B cell (primary cell): ENCODE results near the gene APCDD1. TPM values are rescaled to one million over a fixed set of nuclear protein-coding genes. Genes with fewer than 3 reads are reported as not detected.

Source experiments
- ATAC-seq: fragments of 200-7000 bp; cut with Tn5 transposase; one replicate; pipeline ENCODE4 v1.10.0; 2021; ENCODE audit warnings: low read depth, mild to moderate bottlenecking, moderate number of reproducible peaks, moderate library complexity
- CTCF ChIA-PET: fragments of 350-600 bp; sonication (Branson Sonifier 250); formaldehyde crosslinking; loops from one replicate; lab custom pipeline; 2021; ENCODE audit warnings: antibody characterized with exemption, inconsistent platforms; lab: Charles Lee
- POLR2A ChIA-PET: fragments of 350-600 bp; sonication (Branson Sonifier 250); formaldehyde crosslinking; loops from one replicate; lab custom pipeline; 2021; ENCODE audit warnings: antibody characterized with exemption; lab: Charles Lee
- DNase-seq: peaks from one replicate; pipeline ENCODE4 v3.0.0; 2013
- H2AFZ ChIP-seq: 2 replicates; pipeline ENCODE4 v1.6.1; 2012; ENCODE audit warnings: mild to moderate bottlenecking, low read depth, low read length; ENCODE audit not compliant: insufficient read depth, poor library complexity, severe bottlenecking
- H3K27ac ChIP-seq, 2 donors: 1 replicate in 1 of 2; 2 replicates in 1 of 2; pipeline ENCODE4 v1.5.1; 2012 to 2013; ENCODE audit warnings: low read length in 2 of 2, mild to moderate bottlenecking in 2 of 2, moderate library complexity in 1 of 2
- H3K27me3 ChIP-seq, 4 experiments: fragments of 200-600 bp in 1 of 4; sonication (generic) in 1 of 4; replicated peaks in 1 of 4; 1 replicate in 2 of 4; 2 replicates in 2 of 4; pipeline versions ENCODE4 v1.6.1 to v1.7.0; 2013 to 2016; ENCODE audit warnings: low read length in 3 of 4, mild to moderate bottlenecking in 2 of 4, mixed read lengths in 1 of 4, moderate library complexity in 1 of 4; ENCODE audit not compliant: insufficient read depth in 4 of 4, control insufficient read depth in 3 of 4; ENCODE audit errors: control extremely low read depth in 1 of 4
- H3K36me3 ChIP-seq, 2 experiments: replicated peaks in 1 of 2; 1 replicate in 1 of 2; 2 replicates in 1 of 2; pipeline versions ENCODE4 v1.6.1 to v1.7.1; 2013; ENCODE audit warnings: low read length in 1 of 2; ENCODE audit not compliant: insufficient read depth in 2 of 2, control insufficient read depth in 1 of 2; ENCODE audit errors: control extremely low read depth in 1 of 2, extremely low read depth in 1 of 2
- H3K4me1 ChIP-seq, 2 donors: fragments of 200-600 bp in 1 of 2; sonication (generic) in 1 of 2; 1 replicate in 1 of 2; 2 replicates in 1 of 2; pipeline versions ENCODE4 v1.5.1 to v1.6.1; 2013 to 2017; ENCODE audit warnings: low read length in 2 of 2; ENCODE audit not compliant: control insufficient read depth in 2 of 2, insufficient read depth in 2 of 2
- H3K4me2 ChIP-seq: replicated peaks from 2 replicates; pipeline ENCODE3; 2012; ENCODE audit warnings: mild to moderate bottlenecking, low read depth, low read length; ENCODE audit not compliant: poor library complexity, severe bottlenecking
- H3K4me3 ChIP-seq, 5 experiments: fragments of 200-600 bp in 1 of 5; sonication (generic) in 1 of 5; 1 replicate in 3 of 5; 2 replicates in 2 of 5; pipeline versions ENCODE4 v1.5.1 to v1.7.0; 2011 to 2016; ENCODE audit warnings: low read length in 4 of 5, mild to moderate bottlenecking in 4 of 5, low read depth in 2 of 5, control low read depth in 1 of 5, moderate library complexity in 1 of 5; ENCODE audit not compliant: insufficient read depth in 1 of 5; ENCODE audit errors: control extremely low read depth in 1 of 5, extremely low read depth in 1 of 5
- H3K79me2 ChIP-seq: fragments of 200-600 bp; sonication (generic); one replicate; pipeline ENCODE4 v1.6.0; 2016; ENCODE audit warnings: low read length; ENCODE audit not compliant: control insufficient read depth, insufficient read depth
- H3K9ac ChIP-seq: fragments of 200-600 bp; sonication (generic); 2 replicates; pipeline ENCODE4 v1.6.1; 2017; ENCODE audit warnings: mild to moderate bottlenecking, low read length, moderate library complexity
- H3K9me3 ChIP-seq, 3 donors: one replicate each; pipeline versions ENCODE4 v1.6.1 to v1.7.1; 2013; ENCODE audit warnings: low read length in 2 of 3; ENCODE audit not compliant: control insufficient read depth in 2 of 3, insufficient read depth in 1 of 3; ENCODE audit errors: control extremely low read depth in 1 of 3
- H4K20me1 ChIP-seq: 2 replicates; pipeline ENCODE4 v1.6.0; 2012; ENCODE audit warnings: mild to moderate bottlenecking, low read length; ENCODE audit not compliant: insufficient read depth, control insufficient read depth, poor library complexity, severe bottlenecking
- H3K27ac Mint-ChIP-seq: one replicate; pipeline ENCODE4 v1.8.0; 2021; ENCODE audit warnings: mixed read lengths
- H3K27me3 Mint-ChIP-seq: one replicate; pipeline ENCODE4 v1.8.0; 2021; ENCODE audit warnings: mixed read lengths
- H3K4me1 Mint-ChIP-seq: one replicate; pipeline ENCODE4 v1.8.0; 2021; ENCODE audit warnings: mixed read lengths
- H3K4me3 Mint-ChIP-seq: one replicate; pipeline ENCODE4 v1.8.0; 2021; ENCODE audit warnings: mixed read lengths
- H3K9me3 Mint-ChIP-seq: one replicate; pipeline ENCODE4 v1.8.0; 2022; ENCODE audit warnings: mixed read lengths; ENCODE audit not compliant: insufficient read depth
- EZH2 ChIP-seq: IDR thresholded peaks from 2 replicates; pipeline ENCODE4 v1.6.1; 2012; ENCODE audit warnings: borderline replicate concordance, low read depth, mild to moderate bottlenecking, moderate library complexity, low read length; ENCODE audit not compliant: insufficient read depth, poor library complexity, severe bottlenecking
- WGBS: methylation state at CpG from one replicate; pipeline ENCODE4 v1.1.5; 2013; ENCODE audit warnings: missing lambda C conversion rate; ENCODE audit not compliant: insufficient coverage; 5-methylcytosine and 5-hydroxymethylcytosine counted together
- intact Hi-C: fragments of 100-400 bp; cut with micrococcal nuclease; formaldehyde crosslinking; loops from one replicate; pipeline ENCODE4 v1.10.0; 2022
- polyA plus RNA-seq: library from polyadenylated mRNA; depleted of rRNA; stranded (reverse); fragments of >200 nt; gene quantifications from 2 replicates; pipeline ENCODE4 v1.2.3, GENCODE V29; 2012
- total RNA-seq, 2 donors: library from RNA; stranded (reverse); fragments of 120-200 nt in 1 of 2; gene quantifications; 1 replicate in 1 of 2; 2 replicates in 1 of 2; pipeline versions ENCODE4 v1.2.3 to v1.2.4, GENCODE V29; 2013 to 2022
- TF ChIP-seq, protein P1 (sequence below): fragments of 200-600 bp; IDR thresholded peaks from one replicate; pipeline ENCODE4 v1.8.0; 2022; ENCODE audit warnings: antibody characterized with exemption, mild to moderate bottlenecking

APCDD1 gene
- total and polyA plus RNA-seq, 2 donors (not counting 1 experiment from before 2014, with no cell fraction given): 1.0 to 1.1 TPM

DNA sequence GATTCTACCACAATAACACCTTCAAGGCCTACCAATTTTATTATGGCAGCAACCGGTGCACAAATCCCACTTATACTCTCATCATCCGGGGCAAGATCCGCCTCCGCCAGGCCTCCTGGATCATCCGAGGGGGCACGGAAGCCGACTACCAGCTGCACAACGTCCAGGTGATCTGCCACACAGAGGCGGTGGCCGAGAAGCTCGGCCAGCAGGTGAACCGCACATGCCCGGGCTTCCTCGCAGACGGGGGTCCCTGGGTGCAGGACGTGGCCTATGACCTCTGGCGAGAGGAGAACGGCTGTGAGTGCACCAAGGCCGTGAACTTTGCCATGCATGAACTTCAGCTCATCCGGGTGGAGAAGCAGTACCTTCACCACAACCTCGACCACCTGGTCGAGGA is 17.1 kb downstream of the APCDD1 start:
- ATAC-seq: no peak
- peaks cover 17% of the 10 kb centered on the region for H3K4me1 Mint-ChIP-seq
- Histone ChIP-seq H3K4me2 (no peak overlapping the region), H4K20me1 (no peaks in the 10 kb centered on the region), H3K36me3 (no peaks in the 10 kb centered on the region), H3K4me1 (peaks cover 18% of the 10 kb centered on the region in 2 donors), H3K27me3 (no peaks in the 10 kb centered on the region), H3K79me2 (no peaks in the 10 kb centered on the region), H2AFZ (no peak overlapping the region), H3K4me3 (no peak overlapping the region), H3K27ac (no peak overlapping the region), H3K9me3 (no peaks in the 10 kb centered on the region), H3K9ac (no peak overlapping the region)
- TF ChIP-seq, protein P1, sequence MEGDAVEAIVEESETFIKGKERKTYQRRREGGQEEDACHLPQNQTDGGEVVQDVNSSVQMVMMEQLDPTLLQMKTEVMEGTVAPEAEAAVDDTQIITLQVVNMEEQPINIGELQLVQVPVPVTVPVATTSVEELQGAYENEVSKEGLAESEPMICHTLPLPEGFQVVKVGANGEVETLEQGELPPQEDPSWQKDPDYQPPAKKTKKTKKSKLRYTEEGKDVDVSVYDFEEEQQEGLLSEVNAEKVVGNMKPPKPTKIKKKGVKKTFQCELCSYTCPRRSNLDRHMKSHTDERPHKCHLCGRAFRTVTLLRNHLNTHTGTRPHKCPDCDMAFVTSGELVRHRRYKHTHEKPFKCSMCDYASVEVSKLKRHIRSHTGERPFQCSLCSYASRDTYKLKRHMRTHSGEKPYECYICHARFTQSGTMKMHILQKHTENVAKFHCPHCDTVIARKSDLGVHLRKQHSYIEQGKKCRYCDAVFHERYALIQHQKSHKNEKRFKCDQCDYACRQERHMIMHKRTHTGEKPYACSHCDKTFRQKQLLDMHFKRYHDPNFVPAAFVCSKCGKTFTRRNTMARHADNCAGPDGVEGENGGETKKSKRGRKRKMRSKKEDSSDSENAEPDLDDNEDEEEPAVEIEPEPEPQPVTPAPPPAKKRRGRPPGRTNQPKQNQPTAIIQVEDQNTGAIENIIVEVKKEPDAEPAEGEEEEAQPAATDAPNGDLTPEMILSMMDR: no peak
- no peak for TF ChIP-seq EZH2
- CTCF ChIA-PET: no interaction called here
- 96% methylated on average over 20 of the region's 22 CpGs for WGBS
- no peaks in the 10 kb centered on the region for H3K9me3 Mint-ChIP-seq
- H3K27ac Mint-ChIP-seq: no peak overlapping the region
- no peaks in the 10 kb centered on the region for H3K27me3 Mint-ChIP-seq
- intact Hi-C loops: no loop called here
- H3K4me3 Mint-ChIP-seq: no peak overlapping the region
- DNase-seq: no peak
- POLR2A ChIA-PET: no interaction called here

DNA sequence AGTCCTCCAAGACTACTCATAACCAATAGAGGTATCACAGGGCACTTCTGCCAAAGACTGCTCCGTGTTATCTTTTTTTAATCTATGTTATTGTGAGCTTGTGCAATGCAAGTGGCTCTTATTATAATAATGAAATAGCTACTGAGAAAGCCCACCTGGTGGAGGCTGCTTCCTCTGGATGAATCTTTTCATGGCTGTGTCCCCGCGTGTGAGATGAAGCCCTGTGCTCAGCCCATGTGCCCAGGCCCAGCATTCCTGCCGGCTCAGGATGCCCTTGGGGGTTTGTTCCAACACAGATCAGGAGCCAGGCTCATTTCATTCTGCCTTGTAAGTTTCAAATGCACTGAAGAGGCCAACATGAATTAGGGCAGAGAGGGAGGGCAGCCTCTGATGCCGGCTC is 18.7 kb downstream of the APCDD1 start:
- ATAC-seq (no peak), DNase-seq (no peak)
- no peak overlapping the region for H3K9ac ChIP-seq
- H3K9me3 ChIP-seq: peaks cover 0 to 1% (median 0%) of the 10 kb centered on the region in 3 donors
- peaks cover 26% of the 10 kb centered on the region for H3K4me1 Mint-ChIP-seq
- H3K4me3 ChIP-seq: no peak overlapping the region
- no peaks in the 10 kb centered on the region for H3K27me3 Mint-ChIP-seq
- no peak overlapping the region for H3K4me3 Mint-ChIP-seq
- intact Hi-C loops: no loop called here
- no peaks in the 10 kb centered on the region for H4K20me1 ChIP-seq
- no peak overlapping the region for H2AFZ ChIP-seq
- H3K27ac Mint-ChIP-seq: no peak overlapping the region
- H3K9me3 Mint-ChIP-seq: no peaks in the 10 kb centered on the region
- ChIA-PET POLR2A (no interaction called here), CTCF (interaction anchor here (0.6 kb wide), 1 partner anchor 440 kb away, joined by 3 read pairs; no protein-coding TSS in a partner anchor)
- H3K36me3 ChIP-seq: no peaks in the 10 kb centered on the region
- H3K27ac ChIP-seq: no peak overlapping the region
- TF ChIP-seq, protein P1: no peak
- no peak for TF ChIP-seq EZH2
- no peaks in the 10 kb centered on the region for H3K27me3 ChIP-seq
- no peak overlapping the region for H3K4me2 ChIP-seq
- no peaks in the 10 kb centered on the region for H3K79me2 ChIP-seq
- H3K4me1 ChIP-seq: peaks cover 31 to 34% of the 10 kb centered on the region in 2 donors
- 100% methylated on average over 3 of the region's 5 CpGs for WGBS
